ENCODE measurements around the gene KRT7. TPM values are rescaled to one million over a fixed set of nuclear protein-coding genes. Genes with fewer than 3 reads are reported as not detected.

Gene KRT7
- total RNA-seq, 1 donor from 2014 or later, result not detected

- DNase-seq (ENCODE audit: low spot score), result no peak
- Mint-ChIP-seq H3K9me3 (ENCODE audit: unreplicated experiment) (no peaks in the 10 kb centered on the region), H3K36me3 (ENCODE audit: low read depth, unreplicated experiment) (no peaks in the 10 kb centered on the region), H3K27me3 (ENCODE audit: unreplicated experiment) (peaks cover 13% of the 10 kb centered on the region), H3K27ac (ENCODE audit: unreplicated experiment) (no peak overlapping the region), H3K4me3 (ENCODE audit: unreplicated experiment) (no peak overlapping the region), H3K4me1 (ENCODE audit: unreplicated experiment) (peaks cover 38% of the 10 kb centered on the region)
- no peak for TF ChIP-seq CTCF (IDR thresholded peaks at IDR 0.05; ENCODE audit: unreplicated experiment)
Observed at GRCh38 chr12:52189376-52190174, 43.5 kb upstream of the KRT7 start.

GRCh38 chr12:52190860-52191729, 41.9 kb upstream of the KRT7 start:
- TF ChIP-seq CTCF (IDR thresholded peaks at IDR 0.05; ENCODE audit: unreplicated experiment), result no peak

GRCh38 chr12:52191841-52192791, 40.9 kb upstream of the KRT7 start, which contains the start of gene KRT80:
TSS of gene KRT80 (minus strand) at chr12:52192014. CDS start at chr12:52191902, 112 bp downstream.
- H3K36me3 Mint-ChIP-seq (ENCODE audit: low read depth, unreplicated experiment), result no peaks in the 10 kb centered on the region
- H3K9me3 Mint-ChIP-seq (ENCODE audit: unreplicated experiment), result no peaks in the 10 kb centered on the region
- no peak within 1 kb of the TSS for H3K4me3 Mint-ChIP-seq (ENCODE audit: unreplicated experiment)
- H3K27me3 Mint-ChIP-seq (ENCODE audit: unreplicated experiment), result peaks cover 9% of the 10 kb centered on the region
- TF ChIP-seq CTCF (IDR thresholded peaks at IDR 0.05; ENCODE audit: unreplicated experiment), result no peak
- H3K4me1 Mint-ChIP-seq (ENCODE audit: unreplicated experiment), result peaks cover 25% of the 10 kb centered on the region
- no peak for DNase-seq (ENCODE audit: low spot score)
- no peak within 1 kb of the TSS for H3K27ac Mint-ChIP-seq (ENCODE audit: unreplicated experiment)

More at GRCh38 chr12:52190860-52191729, 41.9 kb upstream of the KRT7 start:
- no peak overlapping the region for H3K4me3 Mint-ChIP-seq (ENCODE audit: unreplicated experiment)
- H3K4me1 Mint-ChIP-seq (ENCODE audit: unreplicated experiment), result peaks cover 33% of the 10 kb centered on the region
- H3K27ac Mint-ChIP-seq (ENCODE audit: unreplicated experiment), result no peak overlapping the region
- H3K27me3 Mint-ChIP-seq (ENCODE audit: unreplicated experiment), result peaks cover 7% of the 10 kb centered on the region
- H3K36me3 Mint-ChIP-seq (ENCODE audit: low read depth, unreplicated experiment), result no peaks in the 10 kb centered on the region
- H3K9me3 Mint-ChIP-seq (ENCODE audit: unreplicated experiment), result no peaks in the 10 kb centered on the region
- no peak for DNase-seq (ENCODE audit: low spot score)

GRCh38 chr12:52193532-52193931, 39.5 kb upstream of the KRT7 start:
- peaks cover 30% of the 10 kb centered on the region for H3K4me1 Mint-ChIP-seq (ENCODE audit: unreplicated experiment)
- H3K9me3 Mint-ChIP-seq (ENCODE audit: unreplicated experiment), result no peaks in the 10 kb centered on the region
- peaks cover 6% of the 10 kb centered on the region for H3K27me3 Mint-ChIP-seq (ENCODE audit: unreplicated experiment)
- no peak for DNase-seq (ENCODE audit: low spot score)
- H3K4me3 Mint-ChIP-seq (ENCODE audit: unreplicated experiment), result no peak overlapping the region
- no peak for TF ChIP-seq CTCF (IDR thresholded peaks at IDR 0.05; ENCODE audit: unreplicated experiment)
- no peak overlapping the region for H3K27ac Mint-ChIP-seq (ENCODE audit: unreplicated experiment)
- H3K36me3 Mint-ChIP-seq (ENCODE audit: low read depth, unreplicated experiment), result no peaks in the 10 kb centered on the region

All from endothelial cell (in vitro differentiated cells).